IMR-90 (cell line): ENCODE data around the gene GRK5. TPM values are rescaled to one million over a fixed set of nuclear protein-coding genes. Genes with fewer than 3 reads are reported as not detected.

Source experiments
- ATAC-seq: fragments of 200-7000 bp; cut with Tn5 transposase; 2 replicates; pipeline ENCODE4 v1.9.1; 2020; ENCODE audit warnings: low read depth, mild to moderate bottlenecking, moderate library complexity
- BruUV-seq: library from RNA; stranded (reverse); fragments of 400-500 nt; replicated peaks from 2 replicates; lab custom pipeline; 2021; lab: Mats Ljungman, UMichigan
- CTCF ChIA-PET: fragments of 300-600 bp; formaldehyde crosslinking; extraction: SDS; loops from one replicate; lab custom pipeline; 2021; ENCODE audit warnings: antibody characterized with exemption; lab: Yijun Ruan, JAX
- POLR2A ChIA-PET: fragments of 300-600 bp; sonication (Branson Sonifier 250); formaldehyde crosslinking; loops from one replicate; lab custom pipeline; 2022; ENCODE audit warnings: antibody characterized with exemption; ENCODE audit not compliant: unreplicated experiment; lab: Charles Lee
- DNase-seq: peaks from one replicate; pipeline ENCODE4 v3.0.0; 2013
- H2AFZ ChIP-seq: replicated peaks from 2 replicates; pipeline ENCODE3; 2013; ENCODE audit warnings: low read length, mild to moderate bottlenecking; ENCODE audit not compliant: poor library complexity
- H2AK5ac ChIP-seq: 2 replicates; pipeline ENCODE4 v1.6.1; 2013; ENCODE audit warnings: low read depth, low read length, inconsistent platforms
- H2AK9ac ChIP-seq: replicated peaks from 2 replicates; pipeline ENCODE3; 2013; ENCODE audit warnings: mild to moderate bottlenecking, low read depth, low read length, moderate library complexity; ENCODE audit not compliant: poor library complexity
- H2BK120ac ChIP-seq: 2 replicates; pipeline ENCODE4 v1.6.1; 2013; ENCODE audit warnings: low read depth, low read length, inconsistent platforms
- H2BK15ac ChIP-seq: 3 replicates; pipeline ENCODE4 v1.6.1; 2013; ENCODE audit warnings: low read depth, low read length, inconsistent platforms
- H2BK20ac ChIP-seq: 2 replicates; pipeline ENCODE4 v1.6.1; 2013; ENCODE audit warnings: low read depth, mild to moderate bottlenecking, inconsistent platforms, low read length, moderate library complexity
- H2BK5ac ChIP-seq: 2 replicates; pipeline ENCODE4 v1.6.1; 2013; ENCODE audit warnings: mild to moderate bottlenecking, low read depth, low read length, inconsistent platforms; ENCODE audit not compliant: poor library complexity, severe bottlenecking
- H3K14ac ChIP-seq: replicated peaks from 2 replicates; pipeline ENCODE4 v1.6.1; 2013; ENCODE audit warnings: low read depth, low read length, inconsistent platforms
- H3K18ac ChIP-seq: 2 replicates; pipeline ENCODE4 v1.6.1; 2013; ENCODE audit warnings: low read depth, low read length, control low read depth
- H3K23ac ChIP-seq: 2 replicates; pipeline ENCODE4 v1.6.1; 2013; ENCODE audit warnings: low read depth, low read length, inconsistent platforms
- H3K27ac ChIP-seq: 2 replicates; pipeline ENCODE4 v1.5.1; 2013; ENCODE audit warnings: mild to moderate bottlenecking, control low read depth, low read length; ENCODE audit not compliant: insufficient read depth
- H3K27me3 ChIP-seq: 2 replicates; pipeline ENCODE4 v1.6.1; 2013; ENCODE audit warnings: low read length; ENCODE audit not compliant: control insufficient read depth, insufficient read depth
- H3K36me3 ChIP-seq: 2 replicates; pipeline ENCODE4 v1.6.1; 2013; ENCODE audit warnings: low read length, mixed read lengths; ENCODE audit not compliant: control insufficient read depth, insufficient read depth
- H3K4ac ChIP-seq: 2 replicates; pipeline ENCODE4 v1.6.1; 2013; ENCODE audit warnings: low read depth, low read length, inconsistent platforms
- H3K4me1 ChIP-seq: 2 replicates; pipeline ENCODE4 v1.6.1; 2013; ENCODE audit warnings: low read length, mixed read lengths; ENCODE audit not compliant: control insufficient read depth, insufficient read depth
- H3K4me2 ChIP-seq: 2 replicates; pipeline ENCODE4 v1.6.1; 2013; ENCODE audit warnings: low read depth, mild to moderate bottlenecking, control low read depth, low read length, moderate library complexity
- H3K4me3 ChIP-seq: 2 replicates; pipeline ENCODE4 v1.5.1; 2013; ENCODE audit warnings: low read depth, mild to moderate bottlenecking, control low read depth, low read length, moderate library complexity; ENCODE audit not compliant: insufficient read depth
- H3K56ac ChIP-seq: 2 replicates; pipeline ENCODE4 v1.6.1; 2013; ENCODE audit warnings: low read length, inconsistent platforms; ENCODE audit not compliant: insufficient read depth; ENCODE audit errors: extremely low read depth
- H3K79me1 ChIP-seq, 2 experiments: 2 replicates each; pipeline ENCODE4 v1.6.1; 2013; ENCODE audit warnings: low read length in 2 of 2, inconsistent platforms in 1 of 2, low read depth in 1 of 2
- H3K9ac ChIP-seq: 2 replicates; pipeline ENCODE4 v1.6.1; 2013; ENCODE audit warnings: low read depth, low read length, control low read depth
- H3K9me1 ChIP-seq: 2 replicates; pipeline ENCODE4 v1.6.1; 2013; ENCODE audit warnings: low read length, inconsistent platforms; ENCODE audit not compliant: insufficient read depth
- H3K9me3 ChIP-seq: 2 replicates; pipeline ENCODE4 v1.6.1; 2013; ENCODE audit warnings: low read length; ENCODE audit not compliant: control insufficient read depth, insufficient read depth
- H4K20me1 ChIP-seq: 2 replicates; pipeline ENCODE4 v1.6.1; 2013; ENCODE audit warnings: low read length, inconsistent platforms; ENCODE audit not compliant: insufficient read depth
- H4K5ac ChIP-seq: 2 replicates; pipeline ENCODE4 v1.6.1; 2013; ENCODE audit warnings: mild to moderate bottlenecking, low read depth, low read length, control low read depth
- H4K8ac ChIP-seq, 2 experiments: 2 replicates each; pipeline ENCODE4 v1.6.1; 2013; ENCODE audit warnings: low read depth in 2 of 2, low read length in 2 of 2, control low read depth in 1 of 2, inconsistent platforms in 1 of 2
- H4K91ac ChIP-seq: 2 replicates; pipeline ENCODE4 v1.6.1; 2013; ENCODE audit warnings: low read depth, low read length, inconsistent platforms; ENCODE audit not compliant: insufficient read depth
- CEBPB ChIP-seq: IDR thresholded peaks from 2 replicates; pipeline ENCODE4 v1.6.1; 2012; ENCODE audit warnings: low read depth, low read length, improper control_type of control experiment
- CHD1 ChIP-seq: IDR thresholded peaks from 2 replicates; pipeline ENCODE4 v1.6.1; 2012; ENCODE audit warnings: low read depth, low read length, improper control_type of control experiment
- MAFK ChIP-seq: IDR thresholded peaks from 2 replicates; pipeline ENCODE4 v1.6.1; 2012; ENCODE audit warnings: low read depth, low read length, improper control_type of control experiment
- RCOR1 ChIP-seq: IDR thresholded peaks from 2 replicates; pipeline ENCODE4 v1.6.1; 2012; ENCODE audit warnings: mild to moderate bottlenecking, low read length, improper control_type of control experiment; ENCODE audit not compliant: insufficient replicate concordance
- whole genome bisulfite sequencing, 2 experiments: methylation state at CpG; one replicate each; pipeline versions ENCODE4 v1.1.5 to v1.1.7; 2013; ENCODE audit warnings: missing lambda C conversion rate in 2 of 2; ENCODE audit not compliant: insufficient read length in 1 of 2; ENCODE audit errors: extremely low coverage in 2 of 2; 5-methylcytosine and 5-hydroxymethylcytosine counted together
- dilution Hi-C: fragments of 300-500 bp; cut with HindIII; formaldehyde crosslinking; loops from one replicate; pipeline ENCODE4 v1.14.3; 2018; ENCODE audit warnings: low sequenced_read_pairs; ENCODE audit not compliant: unreplicated experiment
- in situ Hi-C: fragments of 300-500 bp; cut with MboI; formaldehyde crosslinking; loops from 3 replicates; pipeline ENCODE4 v1.14.3; 2019; ENCODE audit warnings: low sequenced_read_pairs, inconsistent platforms, mixed read lengths
- intact Hi-C: fragments of 100-400 bp; cut with micrococcal nuclease; formaldehyde crosslinking; loops from 2 replicates; pipeline ENCODE4 v1.10.0; 2022
- polyA plus RNA-seq, 3 experiments: library from polyadenylated mRNA; depleted of rRNA; stranded (reverse); fragments of >200 nt; gene quantifications; 2 replicates each; pipeline ENCODE4 v1.2.3, GENCODE V29; 2012; ENCODE audit warnings: low replicate concordance in 1 of 3
- total RNA-seq: library from RNA; depleted of rRNA; stranded (reverse); fragments of >200 nt; gene quantifications from 2 replicates; pipeline ENCODE4 v1.2.3, GENCODE V29; 2012
- TF ChIP-seq, protein P1 (sequence below): conservative IDR thresholded peaks from 2 replicates; pipeline ENCODE4 v1.5.1; 2012; ENCODE audit warnings: mild to moderate bottlenecking, low read depth, low read length, improper control_type of control experiment
- TF ChIP-seq, protein P2 (sequence below): fragments of 150-350 bp; IDR thresholded peaks from 2 replicates; pipeline ENCODE4 v1.6.1; 2017; ENCODE audit warnings: mild to moderate bottlenecking, antibody characterized with exemption, low read length, low read depth

The GRK5 gene
- total and polyA plus RNA-seq, 2 of the 4 experiments (the other 2 are of a cell fraction): 12.9 to 16.3 TPM

DNA sequence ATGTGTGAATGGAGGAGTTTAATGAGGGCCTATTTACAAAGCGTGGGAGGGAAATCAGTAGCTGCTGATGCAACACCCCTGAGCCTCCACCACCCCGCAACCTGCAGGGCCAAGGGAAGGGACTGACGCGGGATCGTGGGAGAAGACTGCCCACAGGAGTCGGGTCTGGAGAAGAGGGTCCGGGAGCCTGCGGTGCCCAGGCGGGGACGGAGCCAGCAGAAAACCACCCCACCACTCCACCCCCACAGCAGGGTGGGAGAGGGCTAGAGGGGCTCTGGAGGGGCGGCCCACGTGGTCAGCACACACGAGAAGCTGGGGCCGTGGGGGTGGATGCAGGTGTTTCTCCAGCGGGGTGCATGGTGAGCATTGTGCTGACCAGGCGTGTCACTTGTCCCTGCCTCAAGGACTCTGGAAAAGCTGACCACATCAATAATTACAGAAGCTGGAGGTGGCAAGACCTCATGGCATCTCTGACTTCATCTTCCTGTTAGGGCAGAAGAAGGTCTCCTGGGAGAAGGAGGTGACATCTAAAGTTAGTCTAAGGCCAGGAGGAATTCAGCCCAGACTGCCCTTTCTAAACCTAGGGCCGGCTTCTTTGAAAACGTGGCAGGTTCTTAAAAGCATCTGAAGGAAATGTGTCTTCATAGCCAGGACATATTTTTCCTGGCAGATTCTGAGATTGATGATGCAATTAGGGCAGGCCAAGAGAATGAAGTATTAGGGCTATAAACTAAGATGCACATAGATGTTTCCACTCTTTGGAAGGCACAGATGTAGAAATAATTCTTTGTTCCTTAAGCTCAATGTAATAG, 184.3 kb downstream of the GRK5 start:
- H4K91ac ChIP-seq: peak overlapping the region; percentile 45; the same call in 1 of the 2 replicates
- ATAC-seq: no peak
- H3K4me1 ChIP-seq: peaks cover 22% of the 10 kb centered on the region
- H4K8ac ChIP-seq: no peak overlapping the region
- intact Hi-C loops (no loop called here), in situ Hi-C loops (no loop called here), dilution Hi-C loops (no loop called here)
- no peak overlapping the region for H3K9ac ChIP-seq
- H3K79me1 ChIP-seq: peaks cover 42 to 72% of the 10 kb centered on the region in 2 experiments
- WGBS, 2 experiments: 100% methylated on average over 3 of the region's 18 CpGs; no CpG with 5 or more reads in 1 of the 2 experiments
- TF ChIP-seq RCOR1: no peak
- peak; percentile 71 for TF ChIP-seq CEBPB
- TF ChIP-seq MAFK: 0 out of 2 replicates have a peak, but pooled peaks have one; percentile 25
- TF ChIP-seq, protein P1, sequence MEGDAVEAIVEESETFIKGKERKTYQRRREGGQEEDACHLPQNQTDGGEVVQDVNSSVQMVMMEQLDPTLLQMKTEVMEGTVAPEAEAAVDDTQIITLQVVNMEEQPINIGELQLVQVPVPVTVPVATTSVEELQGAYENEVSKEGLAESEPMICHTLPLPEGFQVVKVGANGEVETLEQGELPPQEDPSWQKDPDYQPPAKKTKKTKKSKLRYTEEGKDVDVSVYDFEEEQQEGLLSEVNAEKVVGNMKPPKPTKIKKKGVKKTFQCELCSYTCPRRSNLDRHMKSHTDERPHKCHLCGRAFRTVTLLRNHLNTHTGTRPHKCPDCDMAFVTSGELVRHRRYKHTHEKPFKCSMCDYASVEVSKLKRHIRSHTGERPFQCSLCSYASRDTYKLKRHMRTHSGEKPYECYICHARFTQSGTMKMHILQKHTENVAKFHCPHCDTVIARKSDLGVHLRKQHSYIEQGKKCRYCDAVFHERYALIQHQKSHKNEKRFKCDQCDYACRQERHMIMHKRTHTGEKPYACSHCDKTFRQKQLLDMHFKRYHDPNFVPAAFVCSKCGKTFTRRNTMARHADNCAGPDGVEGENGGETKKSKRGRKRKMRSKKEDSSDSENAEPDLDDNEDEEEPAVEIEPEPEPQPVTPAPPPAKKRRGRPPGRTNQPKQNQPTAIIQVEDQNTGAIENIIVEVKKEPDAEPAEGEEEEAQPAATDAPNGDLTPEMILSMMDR: no peak
- no peak for TF ChIP-seq CHD1
- TF ChIP-seq, protein P2, sequence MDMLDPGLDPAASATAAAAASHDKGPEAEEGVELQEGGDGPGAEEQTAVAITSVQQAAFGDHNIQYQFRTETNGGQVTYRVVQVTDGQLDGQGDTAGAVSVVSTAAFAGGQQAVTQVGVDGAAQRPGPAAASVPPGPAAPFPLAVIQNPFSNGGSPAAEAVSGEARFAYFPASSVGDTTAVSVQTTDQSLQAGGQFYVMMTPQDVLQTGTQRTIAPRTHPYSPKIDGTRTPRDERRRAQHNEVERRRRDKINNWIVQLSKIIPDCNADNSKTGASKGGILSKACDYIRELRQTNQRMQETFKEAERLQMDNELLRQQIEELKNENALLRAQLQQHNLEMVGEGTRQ: no peak
- BruUV-seq: no TSS peak
- H3K4me3 ChIP-seq: no peak overlapping the region
- no peak overlapping the region for H2BK120ac ChIP-seq
- no peak overlapping the region for H3K4me2 ChIP-seq
- POLR2A ChIA-PET: no interaction called here
- H4K5ac ChIP-seq: no peak overlapping the region; the same call in 1 of the 2 replicates
- H3K18ac ChIP-seq: peak overlapping the region; percentile 16; the same call in 1 of the 2 replicates
- no peak overlapping the region for H2AK5ac ChIP-seq
- H3K9me3 ChIP-seq: peaks cover 3% of the 10 kb centered on the region; the same call in 1 of the 2 replicates
- H2AFZ ChIP-seq: no peak overlapping the region
- no peak overlapping the region for H3K56ac ChIP-seq
- H3K36me3 ChIP-seq: peaks cover 36% of the 10 kb centered on the region
- peak overlapping the region; percentile 40; the same call in 1 of the 2 replicates for H3K4ac ChIP-seq
- H2AK9ac ChIP-seq: no peak overlapping the region
- H3K27ac ChIP-seq: peak overlapping the region; percentile 21; the same call in 1 of the 2 replicates
- CTCF ChIA-PET: no interaction called here
- H2BK20ac ChIP-seq: no peak overlapping the region
- no peak overlapping the region for H2BK15ac ChIP-seq
- DNase-seq: no peak
- no peak overlapping the region for H2BK5ac ChIP-seq
- H3K9me1 ChIP-seq: peaks cover 23% of the 10 kb centered on the region
- H3K23ac ChIP-seq: no peak overlapping the region
- peaks cover 7% of the 10 kb centered on the region for H4K20me1 ChIP-seq
- no peak overlapping the region; the same call in 1 of the 2 replicates for H3K14ac ChIP-seq
- no peaks in the 10 kb centered on the region for H3K27me3 ChIP-seq
